ENCODE data around the gene KCNK10.

GRCh38 chr14:88168025-88168424 lies 155.0 kb downstream of the KCNK10 start:
- TF ChIP-seq TCF12 (IDR thresholded peaks at IDR 0.05; ENCODE audit: low read depth, low read length), result no peak
- no peak for TF ChIP-seq EGR1 (IDR thresholded peaks at IDR 0.05; ENCODE audit: borderline replicate concordance, low read depth, low read length)
- no peak for TF ChIP-seq SUZ12 (IDR thresholded peaks at IDR 0.05; ENCODE audit: low read length)

Data from H1 (cell line).